Occipital lobe (tissue), 2 donors: ENCODE measurements around the gene FBLIM1. TPM values are rescaled to one million over a fixed set of nuclear protein-coding genes. Genes with fewer than 3 reads are reported as not detected.
"Not testable (repeated sequence)": the region's sequence is repeated elsewhere in the genome, so short reads cannot be mapped to it uniquely, and the experiment has no call there.

Experiments
- DNase-seq: peaks from one replicate; lab custom pipeline; 2025; lab: John Stamatoyannopoulos, UW
- total RNA-seq: library from RNA; depleted of rRNA; stranded (reverse); fragments of >200 nt; gene quantifications from one replicate; pipeline ENCODE4 v1.2.3, GENCODE V29; 2014

Gene FBLIM1
- total RNA-seq, 1 donor from 2014 or later: 11.4 TPM

- DNase-seq: no peak
These were observed 50.4 kb downstream of the FBLIM1 start for GRCh38 chr1:15808955-15809354.

GRCh38 chr1:15810073-15810472 is 51.5 kb downstream of the FBLIM1 start:
- peak; percentile 29 for DNase-seq

- no peak for DNase-seq
These were observed 58.1 kb downstream of the FBLIM1 start for GRCh38 chr1:15816674-15817073.

GRCh38 chr1:15820478-15820877 is 61.9 kb downstream of the FBLIM1 start:
- DNase-seq: no peak

- DNase-seq: no peak
These were observed 67.2 kb downstream of the FBLIM1 start for GRCh38 chr1:15825800-15826199.

- DNase-seq: no peak
These were observed 68.4 kb downstream of the FBLIM1 start for GRCh38 chr1:15826810-15827507.

GRCh38 chr1:15827567-15827966 is 69.0 kb downstream of the FBLIM1 start:
- DNase-seq: not testable (repeated sequence)

- not testable (repeated sequence) for DNase-seq
These were observed 70.3 kb downstream of the FBLIM1 start for GRCh38 chr1:15828931-15829330.

- DNase-seq: no peak
These were observed 71.7 kb downstream of the FBLIM1 start for GRCh38 chr1:15830258-15830657.

GRCh38 chr1:15833069-15833679 is 74.6 kb downstream of the FBLIM1 start:
- DNase-seq: no peak

GRCh38 chr1:15833842-15834405 is 75.3 kb downstream of the FBLIM1 start:
- DNase-seq: no peak

- peak; percentile 84 for DNase-seq
These were observed 76.0 kb downstream of the FBLIM1 start for GRCh38 chr1:15834406-15835204.

GRCh38 chr1:15835205-15835740 is 76.7 kb downstream of the FBLIM1 start:
- no peak for DNase-seq

GRCh38 chr1:15835741-15836510 is 77.3 kb downstream of the FBLIM1 start:
- peak; percentile 97 for DNase-seq

Other genes with a start within 250 kb of the FBLIM1 start
- 2.3 TPM for gene CASP9, start 234.6 kb upstream of the FBLIM1 start, total RNA-seq
- gene DNAJC16, start 231.9 kb upstream of the FBLIM1 start, total RNA-seq: 13.1 TPM
- 0.47 TPM for gene AGMAT, start 173.7 kb upstream of the FBLIM1 start, total RNA-seq
- 20.9 TPM for gene DDI2, start 141.3 kb upstream of the FBLIM1 start, total RNA-seq
- 36.8 TPM for gene PLEKHM2, start 74.5 kb upstream of the FBLIM1 start, total RNA-seq
- 1.2 TPM for gene SLC25A34, start 22.5 kb upstream of the FBLIM1 start, total RNA-seq
- not detected for gene TMEM82, start 16.3 kb upstream of the FBLIM1 start, total RNA-seq
- gene UQCRHL, start 48.9 kb downstream of the FBLIM1 start, total RNA-seq: 2.7 TPM
- 80.0 TPM for gene SPEN, start 88.9 kb downstream of the FBLIM1 start, total RNA-seq
- 38.8 TPM for gene ZBTB17, start 217.3 kb downstream of the FBLIM1 start, total RNA-seq
- 0.62 TPM for gene SRARP, start 245.4 kb downstream of the FBLIM1 start, total RNA-seq